Stimulated activated CD8-positive, alpha-beta memory T cell treated with anti-CD3 and anti-CD28 coated beads, Interleukin-4, amount 100 ng/mL, for 24 hours (primary cell): ENCODE results near the gene CHN1.

Experiments used
- DNase-seq: peaks from one replicate; pipeline ENCODE4 v3.0.0-alpha.2; 2020; ENCODE audit warnings: low read depth

The CHN1 gene

DNA sequence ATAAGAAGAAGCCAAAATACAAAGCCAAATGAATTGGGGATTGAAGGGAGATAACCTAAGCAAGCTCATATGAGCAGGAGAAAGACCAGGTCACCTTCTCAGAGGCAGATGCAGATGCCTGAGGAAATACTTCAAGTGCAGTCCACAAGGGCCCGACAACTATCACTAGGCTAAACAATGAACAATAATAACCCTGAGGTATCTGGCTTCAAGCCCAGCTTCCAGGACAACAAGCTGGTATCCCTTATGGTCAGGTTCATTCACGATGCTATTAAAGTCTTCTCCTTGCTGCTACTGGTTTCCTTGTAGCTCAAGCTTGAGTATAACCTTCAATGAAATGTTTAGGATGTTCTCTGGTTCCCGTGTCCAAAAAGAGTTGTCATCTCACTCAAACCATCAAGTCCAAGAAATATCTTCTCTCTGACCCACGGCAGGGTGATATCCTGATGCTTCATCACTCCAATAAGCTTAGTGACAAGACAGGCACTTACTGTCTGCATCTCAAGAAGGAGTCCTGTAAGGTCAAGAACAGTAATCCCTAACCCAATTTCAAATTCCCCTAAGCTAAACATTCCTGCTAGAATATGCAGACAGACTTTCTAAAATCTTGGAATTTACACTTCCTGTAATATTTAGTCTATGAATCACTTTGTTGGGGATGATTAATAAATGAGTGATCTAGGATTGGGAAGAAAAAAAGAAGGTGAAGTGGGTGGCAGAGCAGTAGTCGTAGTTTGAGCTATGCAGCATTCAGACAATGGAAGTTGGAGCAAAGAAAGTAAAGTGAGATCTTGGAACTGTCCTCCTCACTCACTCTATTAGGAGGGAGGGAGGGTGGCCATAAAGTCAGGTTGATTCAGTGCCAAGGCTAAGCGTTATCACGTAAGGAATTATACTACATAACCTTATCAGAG is 33.1 kb downstream of the CHN1 start:
- DNase-seq: no peak

DNA sequence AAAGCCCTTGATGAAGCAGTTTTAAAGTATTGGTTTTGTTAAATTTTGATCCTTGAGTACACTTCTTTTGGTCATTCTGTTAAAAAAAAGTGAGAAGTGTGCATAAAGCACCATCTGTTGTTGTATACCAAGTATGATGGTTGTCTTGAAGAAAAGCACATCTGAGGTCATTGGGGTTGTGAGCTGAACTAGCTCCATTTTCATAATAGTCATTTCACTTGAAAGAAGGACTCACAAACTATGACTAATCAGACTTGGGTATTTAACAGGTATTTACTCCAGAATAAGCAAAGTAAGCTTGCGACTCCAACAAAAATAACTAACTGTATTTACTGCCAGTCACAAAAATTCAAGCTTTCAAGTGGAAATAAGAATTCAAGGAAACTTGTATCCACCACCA is 35.1 kb downstream of the CHN1 start:
- no peak for DNase-seq

DNA sequence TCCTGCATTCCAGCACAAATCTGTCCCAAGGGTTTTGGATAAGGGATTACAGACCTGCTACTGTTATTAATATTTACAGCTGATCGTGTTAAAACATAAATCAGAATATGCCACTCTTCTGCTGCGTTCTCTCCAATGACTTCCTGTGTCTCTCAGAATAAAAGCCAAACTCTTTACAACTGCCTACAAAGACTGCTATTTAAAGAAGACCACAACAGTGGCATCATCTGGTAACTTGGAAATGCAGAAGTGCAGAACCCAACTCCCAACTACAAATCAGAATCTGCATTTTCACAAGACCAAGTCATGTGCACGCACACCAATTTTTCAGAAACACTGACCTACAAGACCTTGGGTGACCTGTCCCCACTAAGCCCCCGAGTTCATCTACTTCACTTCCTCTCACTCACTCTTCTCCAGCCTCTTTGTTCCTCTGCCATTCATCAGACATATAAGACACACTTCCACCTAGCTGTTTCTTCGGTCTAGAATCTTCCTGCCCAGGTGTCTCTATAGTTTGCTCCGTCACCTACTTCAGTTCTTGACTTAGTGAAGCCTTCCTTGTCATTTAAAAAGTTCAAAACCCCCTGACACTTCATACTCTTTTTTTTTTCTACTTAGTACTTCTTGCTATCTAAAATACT is 36.0 kb downstream of the CHN1 start:
- DNase-seq: no peak

DNA sequence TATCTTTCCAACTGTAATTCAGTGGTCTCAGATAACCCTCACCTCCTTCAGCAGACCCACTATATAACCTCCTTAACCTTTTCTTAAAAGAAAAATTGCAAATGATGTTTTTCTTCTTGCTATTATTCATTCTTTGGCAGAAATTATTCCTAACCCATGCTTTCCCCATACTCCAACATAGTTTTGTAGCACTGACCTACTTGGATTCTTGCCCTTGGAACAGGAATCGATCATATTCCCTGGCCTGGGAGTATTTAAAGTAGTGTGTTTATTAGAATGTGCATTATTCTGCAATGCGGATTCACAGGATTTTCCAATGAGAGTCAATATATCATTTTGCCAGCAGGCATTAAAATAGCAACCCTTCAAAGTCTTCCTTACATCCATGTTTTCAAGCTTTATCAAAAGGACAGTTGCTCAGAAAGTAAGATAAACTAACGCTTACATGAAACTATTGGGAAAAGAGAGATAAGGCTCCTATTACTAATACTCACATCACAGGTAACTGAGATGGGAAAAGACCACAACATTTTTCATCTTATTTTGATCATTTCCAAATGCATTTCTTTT is 37.4 kb downstream of the CHN1 start:
- DNase-seq: no peak

DNA sequence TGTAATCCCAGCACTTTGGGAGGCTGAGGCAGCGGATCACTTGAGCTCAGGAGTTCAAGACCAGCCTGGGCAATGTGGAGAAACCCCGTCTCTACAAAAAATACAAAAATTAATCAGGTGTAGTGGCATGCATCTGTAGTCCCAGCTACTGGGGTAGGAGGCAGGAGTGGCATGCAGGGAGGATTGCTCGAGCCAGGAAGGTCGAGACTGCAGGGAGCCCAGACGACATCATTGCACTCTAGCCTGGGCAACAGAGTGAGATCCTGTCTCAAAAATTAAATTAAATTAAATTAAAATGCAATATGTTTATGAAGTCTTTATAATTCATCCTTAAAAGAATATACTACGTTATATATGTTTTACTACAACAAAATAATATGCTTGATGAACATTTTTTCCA is 38.1 kb downstream of the CHN1 start:
- no peak for DNase-seq

DNA sequence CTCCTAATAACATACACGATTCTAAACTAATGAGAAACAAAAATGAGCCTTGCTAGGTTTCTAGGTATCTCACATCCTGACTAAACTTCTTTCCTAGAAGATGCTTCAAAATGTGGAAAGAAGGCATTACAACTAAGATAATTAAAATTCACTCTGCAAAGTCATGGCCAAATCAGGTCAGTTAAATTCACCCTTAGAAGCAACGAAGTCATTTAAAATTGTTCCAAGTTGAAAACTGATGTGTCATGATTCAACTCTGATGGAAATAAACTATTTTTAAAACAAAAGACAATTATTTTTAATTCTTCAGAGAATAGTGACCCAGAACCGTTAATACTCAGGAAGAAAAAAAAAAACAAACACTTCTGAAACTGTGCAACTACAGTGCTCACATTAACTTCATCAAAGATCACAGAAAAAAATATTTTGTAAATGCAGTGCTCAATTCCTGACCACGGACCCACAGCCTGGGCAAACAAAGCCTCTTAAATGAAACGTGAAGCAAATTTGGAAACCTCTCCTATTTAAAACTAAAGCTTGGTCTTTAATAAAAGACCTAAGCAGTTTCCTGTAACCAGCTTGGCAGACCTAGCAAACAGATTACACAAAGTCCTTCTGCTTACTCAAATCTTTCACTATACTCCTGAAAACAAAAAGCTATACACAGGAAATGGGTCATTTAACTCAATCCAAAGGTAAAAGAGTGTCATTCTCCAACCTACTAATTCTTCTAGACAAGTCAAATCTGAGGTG is 39.0 kb downstream of the CHN1 start:
- DNase-seq: no peak

DNA sequence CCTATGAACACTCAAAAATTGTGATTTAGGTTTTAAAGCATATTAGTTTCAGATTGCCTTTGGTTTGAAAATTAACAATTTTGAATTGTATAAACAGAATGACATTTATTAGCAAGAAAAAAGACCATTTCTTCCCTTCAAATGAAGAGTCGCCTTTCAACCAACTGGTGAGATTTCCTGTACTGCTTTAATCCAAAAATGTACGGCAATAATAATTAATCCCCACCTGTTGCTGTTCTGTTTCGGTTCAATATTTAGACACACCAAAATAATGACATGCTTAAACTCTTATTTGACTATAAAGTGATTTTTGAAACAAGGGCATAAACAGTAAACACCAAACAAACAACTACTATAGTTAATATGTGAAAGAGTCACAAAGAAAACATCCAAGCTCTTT is 39.6 kb downstream of the CHN1 start:
- no peak for DNase-seq

DNA sequence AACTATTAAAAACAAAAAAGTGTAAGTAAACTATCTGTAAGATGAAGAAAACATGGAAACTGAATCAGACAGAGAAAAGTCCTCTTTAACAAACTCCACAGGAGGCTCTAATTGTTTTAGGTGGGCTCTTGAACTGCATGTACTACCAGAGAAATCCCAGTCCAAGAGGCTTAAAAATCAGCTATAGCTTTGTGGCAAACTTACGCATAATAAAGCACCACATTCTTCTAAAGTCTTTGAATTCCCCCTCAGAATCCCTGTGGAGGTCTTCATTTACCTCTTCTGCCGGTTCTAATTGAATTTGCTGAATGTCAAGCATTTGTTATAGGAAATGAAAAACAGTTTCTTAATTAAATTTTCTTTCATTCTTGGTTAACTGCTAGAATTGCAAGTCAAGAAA is 40.8 kb downstream of the CHN1 start:
- DNase-seq: no peak

DNA sequence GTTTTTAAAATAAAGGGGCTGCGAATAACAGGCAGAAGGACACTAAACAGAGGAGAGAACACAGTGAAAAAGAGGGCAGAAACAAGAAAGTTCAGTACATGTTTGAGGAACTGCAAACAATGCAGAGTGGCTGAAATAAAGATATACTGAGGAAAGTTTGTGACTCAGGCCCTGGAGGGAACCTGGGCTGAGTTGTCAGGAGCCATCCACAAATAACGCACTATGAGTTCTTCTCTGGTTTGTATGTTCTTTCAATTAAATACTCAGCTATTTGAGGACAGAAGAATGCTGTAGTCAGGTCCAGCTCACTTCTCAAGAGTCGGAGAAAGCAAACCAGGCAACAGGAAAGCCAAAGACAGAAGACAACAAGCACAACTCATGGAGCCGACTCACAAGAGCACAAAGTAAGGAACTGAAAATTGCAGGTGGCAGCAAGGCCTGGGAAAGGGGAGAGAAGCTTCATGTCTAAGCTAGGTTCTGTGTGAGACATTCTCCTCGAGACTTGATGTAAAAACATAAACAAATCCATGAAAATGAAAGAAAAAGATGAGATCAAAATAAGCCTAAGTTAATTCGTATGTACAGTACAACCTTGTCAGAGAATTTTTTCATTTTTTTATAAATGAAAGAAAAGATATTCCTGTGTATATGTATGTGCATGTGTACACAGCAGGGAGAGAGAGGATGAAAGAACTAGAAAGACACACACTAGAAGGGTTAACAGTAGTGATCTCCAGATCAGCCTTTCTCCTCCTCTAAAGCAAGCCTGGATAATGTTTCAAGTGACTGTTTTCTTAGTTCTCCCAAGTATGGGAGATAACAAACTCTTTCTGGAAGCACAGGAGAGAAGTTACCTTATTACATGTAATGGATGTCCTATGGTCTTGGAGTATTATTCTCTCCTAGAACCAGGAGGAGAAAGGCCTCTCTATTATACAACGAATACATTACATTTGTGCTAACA is 41.5 kb downstream of the CHN1 start:
- no peak for DNase-seq

DNA sequence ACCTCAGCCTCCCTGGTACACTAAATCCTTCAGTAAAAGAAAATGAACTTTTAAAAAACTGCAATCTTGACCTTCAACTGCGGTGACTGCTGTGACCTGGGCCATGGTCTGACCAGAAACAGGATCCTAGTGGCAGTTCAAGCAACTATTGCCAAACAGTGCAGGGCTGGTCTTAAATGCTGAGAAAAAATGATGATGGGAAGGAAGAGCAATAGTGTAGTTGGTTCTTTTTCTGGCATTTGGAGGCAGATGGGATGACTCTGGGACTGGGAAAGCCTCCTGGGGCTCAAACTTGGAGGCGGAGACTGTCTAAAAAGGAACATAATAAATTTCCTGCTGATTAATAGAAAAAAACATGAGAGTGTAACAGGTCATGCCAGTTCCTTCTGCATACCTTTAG is 45.4 kb downstream of the CHN1 start:
- no peak for DNase-seq

DNA sequence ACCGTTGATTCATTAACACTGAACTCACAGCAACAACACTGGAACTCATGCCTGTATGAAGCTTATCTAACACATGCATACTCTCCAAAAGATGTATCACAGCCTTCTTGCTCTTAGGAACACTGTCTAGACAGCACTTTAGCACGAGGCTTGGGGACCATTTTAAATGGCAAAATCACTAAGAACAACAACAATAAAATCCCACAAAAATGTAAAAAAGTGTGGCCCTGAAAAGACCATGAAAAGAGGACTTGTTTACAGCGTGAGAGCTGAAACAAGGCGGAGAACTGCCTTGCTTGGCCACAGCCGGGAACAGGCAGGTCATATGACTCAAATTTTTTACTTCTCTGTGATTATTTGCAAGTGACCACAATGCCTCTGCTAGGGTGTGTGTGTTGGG is 48.1 kb downstream of the CHN1 start:
- DNase-seq: no peak

DNA sequence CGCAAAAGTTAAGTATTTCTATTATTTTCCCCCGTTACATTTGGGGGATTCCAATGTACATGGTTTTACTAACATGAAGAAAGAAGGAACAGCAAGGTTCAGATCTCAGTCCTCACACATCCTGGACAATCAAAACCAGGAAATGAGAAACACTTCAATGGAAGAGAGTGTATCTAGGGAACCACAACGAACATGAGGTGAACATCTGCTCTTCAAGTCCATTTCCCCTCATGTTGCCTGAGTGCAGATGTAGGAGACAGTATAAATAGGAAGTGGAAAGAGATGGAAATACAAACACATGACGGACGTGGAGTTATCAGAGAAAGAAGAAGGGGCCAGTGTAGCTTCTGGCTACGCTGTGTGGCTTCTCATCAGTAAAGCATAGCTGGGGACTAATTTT is 52.6 kb downstream of the CHN1 start:
- no peak for DNase-seq

DNA sequence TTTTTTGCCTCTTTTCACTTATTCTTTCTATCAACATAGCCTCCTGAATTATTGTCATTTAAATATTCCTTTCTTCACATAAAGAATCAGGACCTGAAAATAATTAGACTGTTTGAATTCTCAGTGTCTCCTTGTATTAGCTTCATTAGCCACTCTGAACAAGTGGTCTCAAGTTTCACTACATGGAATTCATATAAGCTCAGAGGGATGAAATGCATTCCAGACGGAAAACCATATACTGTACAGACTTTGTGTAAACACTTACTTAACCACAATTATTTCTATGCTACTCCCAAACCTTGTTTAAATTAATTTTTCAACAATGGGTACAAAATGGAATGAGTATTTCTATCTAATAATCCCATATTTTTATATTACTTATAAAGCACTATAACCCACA is 53.4 kb downstream of the CHN1 start:
- no peak for DNase-seq

DNA sequence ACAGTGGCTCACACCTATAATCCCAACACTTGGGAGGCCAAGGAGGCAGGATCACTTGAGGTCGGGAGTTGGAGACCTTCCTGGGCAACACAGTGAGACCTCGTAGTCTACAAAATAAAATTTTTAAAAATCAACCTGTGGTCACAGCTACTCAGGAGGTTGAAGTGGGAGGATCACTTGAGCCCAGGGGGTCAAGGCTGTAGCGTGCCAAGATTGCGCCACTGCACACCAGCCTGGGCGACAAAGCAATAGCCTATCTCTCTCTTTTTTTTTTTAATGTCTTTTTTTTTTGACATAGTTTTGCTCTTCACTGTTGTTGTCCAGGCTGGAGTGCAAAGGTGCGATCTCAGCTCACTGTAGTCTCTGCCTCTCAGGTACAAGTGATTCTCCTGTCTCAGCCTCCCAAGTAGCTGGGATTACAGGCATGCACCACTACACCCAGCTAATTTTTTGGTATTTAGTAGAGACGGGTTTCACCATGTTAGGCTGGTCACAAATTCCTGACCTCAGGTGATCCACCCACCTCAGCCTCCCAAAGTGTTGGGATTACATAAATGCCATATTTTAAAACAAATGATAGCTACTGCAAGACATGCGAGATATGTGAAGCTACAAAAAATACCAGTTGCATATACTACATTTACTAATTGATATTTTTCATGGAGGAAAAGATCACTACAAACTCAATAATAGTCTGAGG is 55.0 kb downstream of the CHN1 start:
- DNase-seq: no peak

DNA sequence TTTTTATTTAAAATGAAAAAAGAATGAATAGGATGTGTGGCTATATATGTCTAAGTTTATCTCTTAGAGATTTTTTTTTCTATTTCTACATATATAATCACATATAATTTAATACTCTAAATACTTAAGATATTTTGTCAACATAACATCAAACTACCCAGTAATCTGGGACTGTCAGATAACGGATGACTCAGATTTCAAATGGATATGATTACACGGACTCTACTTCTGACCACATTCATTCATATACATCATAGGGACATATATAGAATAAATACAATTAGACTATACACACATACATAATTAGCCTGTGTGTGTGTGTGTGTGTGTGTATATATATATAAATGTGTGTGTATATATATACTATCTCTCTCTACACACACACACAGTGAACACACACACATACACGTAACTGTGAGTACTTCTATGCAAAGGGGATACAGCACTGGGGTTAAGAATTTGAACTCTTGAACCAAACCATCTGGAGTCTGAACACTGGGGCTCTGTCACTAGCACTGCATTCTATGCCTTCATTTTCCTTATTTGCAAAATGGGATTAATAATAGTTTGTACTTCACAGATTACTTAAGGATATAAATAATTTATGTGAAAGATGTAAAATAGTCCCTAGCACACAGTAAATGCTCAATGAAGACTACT is 59.5 kb downstream of the CHN1 start:
- DNase-seq: no peak

DNA sequence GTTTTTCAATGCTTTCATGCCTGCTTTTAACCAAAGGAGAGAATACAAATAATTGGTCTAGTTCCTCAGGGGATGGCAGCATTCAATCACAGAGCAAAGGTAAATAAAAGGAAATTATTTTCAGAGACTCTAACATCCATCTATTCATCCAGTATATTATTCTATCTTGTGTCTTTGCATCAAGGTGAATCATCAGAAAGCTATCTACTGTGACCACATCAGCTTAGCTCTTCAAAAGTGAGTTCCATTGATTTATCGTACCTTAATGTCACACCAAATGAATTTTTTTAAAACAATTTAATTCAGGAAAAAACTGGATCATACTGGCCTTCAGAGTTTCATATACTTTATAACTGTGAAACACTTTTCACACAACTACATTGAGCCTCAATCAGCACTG is 66.1 kb downstream of the CHN1 start:
- no peak for DNase-seq

DNA sequence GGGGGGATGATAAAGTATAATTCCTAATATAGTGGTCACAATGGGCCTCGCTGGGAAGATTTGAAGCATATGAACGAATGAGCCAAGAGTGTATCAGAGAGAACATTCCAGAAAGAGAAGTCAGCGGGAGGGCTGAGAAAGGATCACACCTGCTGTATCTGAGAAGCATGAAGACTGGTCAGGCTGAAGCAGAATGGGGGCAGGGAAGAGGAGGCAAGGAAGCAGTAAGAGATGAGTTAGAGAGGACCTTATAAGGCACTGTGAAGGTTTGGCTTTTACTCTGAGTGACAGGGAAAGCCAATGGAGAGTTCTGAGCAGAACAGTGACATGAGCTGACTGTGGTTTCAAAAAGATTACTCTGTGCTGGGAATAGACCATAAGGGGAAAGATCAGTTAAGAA is 73.5 kb downstream of the CHN1 start:
- no peak for DNase-seq

DNA sequence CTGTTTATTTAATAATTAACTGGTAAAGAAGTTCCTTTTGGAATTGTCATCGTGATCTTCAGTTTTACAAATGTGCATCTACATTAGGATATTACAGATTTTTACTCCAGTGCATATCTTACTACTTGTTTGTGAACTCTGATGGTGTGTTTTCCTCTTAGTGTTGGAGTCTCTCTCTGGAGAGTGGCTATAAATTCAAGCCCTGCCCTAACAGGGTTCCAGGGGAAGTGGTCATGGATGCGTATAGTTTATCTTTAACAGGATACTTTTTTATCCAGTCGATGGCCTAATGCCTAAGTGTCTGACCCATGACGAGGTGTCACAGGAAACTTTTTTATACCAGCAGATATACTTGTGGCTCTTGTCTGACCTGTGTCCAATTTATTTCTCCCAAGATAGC is 75.4 kb downstream of the CHN1 start:
- DNase-seq: no peak

DNA sequence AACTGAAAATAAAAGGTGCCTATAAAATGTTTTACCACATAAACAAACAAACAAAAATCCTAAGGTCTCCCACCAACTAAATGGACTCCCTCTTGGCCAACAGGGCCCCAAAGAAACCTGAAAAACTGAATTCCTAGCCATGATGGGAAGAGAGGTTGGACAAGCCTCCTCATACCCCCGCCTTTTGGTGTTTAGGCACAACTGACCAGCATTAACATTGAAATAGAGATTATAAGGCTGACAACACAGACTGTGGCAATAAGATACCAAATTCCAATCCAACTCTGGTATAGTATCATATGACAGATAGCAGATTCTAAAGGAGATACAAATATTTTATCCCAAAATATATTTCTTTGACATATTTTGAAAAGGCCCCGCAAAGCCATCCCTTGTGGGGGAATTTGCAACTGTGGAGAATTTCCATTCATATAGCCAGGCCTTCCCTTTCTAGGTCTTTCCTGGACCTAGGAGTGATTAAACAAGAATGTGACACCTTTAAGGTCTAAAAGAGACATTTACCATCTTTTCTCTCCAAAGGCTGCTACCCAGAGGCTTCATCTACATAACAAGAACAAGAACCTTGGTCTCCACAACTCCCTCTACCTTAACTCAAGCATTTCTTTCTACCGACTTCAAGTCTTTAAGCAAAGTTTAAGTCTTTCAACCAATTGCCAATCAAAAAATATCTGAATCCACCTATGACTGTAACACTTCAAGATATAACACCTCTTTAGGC is 80.0 kb downstream of the CHN1 start:
- no peak for DNase-seq
